Loucy (cell line): ENCODE data around the gene C3AR1.
"Not testable (repeated sequence)": the region's sequence is repeated elsewhere in the genome, so short reads cannot be mapped to it uniquely, and the experiment has no call there.

Experiments
- H2AFZ ChIP-seq: fragments of 200-600 bp; sonication (generic); 2 replicates; pipeline ENCODE4 v1.6.0; 2016; ENCODE audit warnings: antibody characterized with exemption, mild to moderate bottlenecking, low read length, moderate library complexity
- H3F3A ChIP-seq: fragments of 200-600 bp; 2 replicates; pipeline ENCODE4 v1.6.0; 2016; ENCODE audit warnings: antibody characterized with exemption, low read depth, mild to moderate bottlenecking
- H3K27me3 ChIP-seq: fragments of 200-600 bp; sonication (generic); 2 replicates; pipeline ENCODE4 v1.6.1; 2014; ENCODE audit warnings: low read length, mild to moderate bottlenecking; ENCODE audit not compliant: insufficient read depth, poor library complexity, severe bottlenecking
- H3K36me3 ChIP-seq: fragments of 200-600 bp; sonication (generic); 2 replicates; pipeline ENCODE4 v1.6.1; 2016; ENCODE audit warnings: low read length; ENCODE audit not compliant: insufficient read depth
- H3K4me1 ChIP-seq: fragments of 200-600 bp; sonication (generic); 2 replicates; pipeline ENCODE4 v1.5.1; 2014; ENCODE audit warnings: low read length, mild to moderate bottlenecking; ENCODE audit not compliant: insufficient read depth, poor library complexity, severe bottlenecking
- H3K4me2 ChIP-seq: fragments of 200-600 bp; sonication (generic); 2 replicates; pipeline ENCODE4 v1.6.0; 2014; ENCODE audit warnings: antibody characterized with exemption, low read length, low read depth, mild to moderate bottlenecking; ENCODE audit not compliant: poor library complexity, severe bottlenecking
- H3K4me3 ChIP-seq: fragments of 200-600 bp; sonication (generic); 2 replicates; pipeline ENCODE4 v1.5.1; 2014; ENCODE audit warnings: low read length, mild to moderate bottlenecking, mixed read lengths; ENCODE audit not compliant: poor library complexity, severe bottlenecking
- H3K79me2 ChIP-seq: fragments of 200-600 bp; sonication (generic); 2 replicates; pipeline ENCODE4 v1.6.1; 2014; ENCODE audit warnings: low read length; ENCODE audit not compliant: insufficient read depth
- H3K9ac ChIP-seq: fragments of 200-600 bp; sonication (generic); 2 replicates; pipeline ENCODE4 v1.6.0; 2014; ENCODE audit warnings: mild to moderate bottlenecking, low read depth, low read length, moderate library complexity; ENCODE audit not compliant: poor library complexity, severe bottlenecking
- H3K9me2 ChIP-seq: fragments of 200-600 bp; sonication (generic); replicated peaks from 2 replicates; pipeline ENCODE4 v1.6.1; 2016; ENCODE audit warnings: low read depth, low read length, mixed read lengths
- H3K9me3 ChIP-seq: fragments of 200-600 bp; sonication (generic); 2 replicates; pipeline ENCODE4 v1.6.1; 2014; ENCODE audit warnings: mild to moderate bottlenecking, antibody characterized with exemption, low read length, low read depth; ENCODE audit not compliant: insufficient read depth
- H4K20me1 ChIP-seq: fragments of 200-600 bp; sonication (generic); 2 replicates; pipeline ENCODE4 v1.6.0; 2014; ENCODE audit warnings: antibody characterized with exemption, low read length, mild to moderate bottlenecking; ENCODE audit not compliant: insufficient read depth, poor library complexity, severe bottlenecking
- EZH2phosphoT487 ChIP-seq: fragments of 200-600 bp; IDR thresholded peaks from 2 replicates; pipeline ENCODE4 v1.6.1; 2018; ENCODE audit warnings: antibody characterized with exemption, mild to moderate bottlenecking, moderate library complexity, borderline replicate concordance
- TF ChIP-seq, protein P1 (sequence below): fragments of 200-600 bp; sonication (generic); conservative IDR thresholded peaks from 2 replicates; pipeline ENCODE4 v1.5.1; 2014; ENCODE audit warnings: mild to moderate bottlenecking, antibody characterized with exemption, low read length

The C3AR1 gene

GRCh38 chr12:8096281-8096915 is 30.2 kb upstream of the C3AR1 start:
- H3K9ac ChIP-seq: no peak overlapping the region
- no peaks in the 10 kb centered on the region for H3K4me1 ChIP-seq
- H3K4me3 ChIP-seq: no peak overlapping the region
- peaks cover 59% of the 10 kb centered on the region; the same call in 1 of the 2 replicates for H3K36me3 ChIP-seq
- no peak overlapping the region for H3K4me2 ChIP-seq
- H2AFZ ChIP-seq: no peak overlapping the region
- no peaks in the 10 kb centered on the region for H3F3A ChIP-seq
- no peaks in the 10 kb centered on the region for H3K9me3 ChIP-seq
- no peaks in the 10 kb centered on the region for H3K9me2 ChIP-seq
- no peaks in the 10 kb centered on the region for H3K27me3 ChIP-seq
- no peaks in the 10 kb centered on the region for H4K20me1 ChIP-seq
- TF ChIP-seq EZH2phosphoT487: no peak
- TF ChIP-seq, protein P1, sequence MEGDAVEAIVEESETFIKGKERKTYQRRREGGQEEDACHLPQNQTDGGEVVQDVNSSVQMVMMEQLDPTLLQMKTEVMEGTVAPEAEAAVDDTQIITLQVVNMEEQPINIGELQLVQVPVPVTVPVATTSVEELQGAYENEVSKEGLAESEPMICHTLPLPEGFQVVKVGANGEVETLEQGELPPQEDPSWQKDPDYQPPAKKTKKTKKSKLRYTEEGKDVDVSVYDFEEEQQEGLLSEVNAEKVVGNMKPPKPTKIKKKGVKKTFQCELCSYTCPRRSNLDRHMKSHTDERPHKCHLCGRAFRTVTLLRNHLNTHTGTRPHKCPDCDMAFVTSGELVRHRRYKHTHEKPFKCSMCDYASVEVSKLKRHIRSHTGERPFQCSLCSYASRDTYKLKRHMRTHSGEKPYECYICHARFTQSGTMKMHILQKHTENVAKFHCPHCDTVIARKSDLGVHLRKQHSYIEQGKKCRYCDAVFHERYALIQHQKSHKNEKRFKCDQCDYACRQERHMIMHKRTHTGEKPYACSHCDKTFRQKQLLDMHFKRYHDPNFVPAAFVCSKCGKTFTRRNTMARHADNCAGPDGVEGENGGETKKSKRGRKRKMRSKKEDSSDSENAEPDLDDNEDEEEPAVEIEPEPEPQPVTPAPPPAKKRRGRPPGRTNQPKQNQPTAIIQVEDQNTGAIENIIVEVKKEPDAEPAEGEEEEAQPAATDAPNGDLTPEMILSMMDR: no peak
- no peaks in the 10 kb centered on the region for H3K79me2 ChIP-seq

GRCh38 chr12:8093291-8093690 is 27.1 kb upstream of the C3AR1 start:
- Histone ChIP-seq H3K4me1 (peaks cover 18% of the 10 kb centered on the region), H3K4me2 (no peak overlapping the region), H3K27me3 (no peaks in the 10 kb centered on the region), H3K9ac (no peak overlapping the region), H4K20me1 (peaks cover 4% of the 10 kb centered on the region), H3K9me3 (no peaks in the 10 kb centered on the region), H3K79me2 (peaks cover 19% of the 10 kb centered on the region), H3K4me3 (no peak overlapping the region), H2AFZ (no peak overlapping the region), H3F3A (no peaks in the 10 kb centered on the region), H3K9me2 (no peaks in the 10 kb centered on the region), H3K36me3 (peaks cover 80% of the 10 kb centered on the region; the same call in 1 of the 2 replicates)
- TF ChIP-seq EZH2phosphoT487: no peak
- TF ChIP-seq, protein P1: no peak

- H3K9ac ChIP-seq: no peak overlapping the region
- peaks cover 53% of the 10 kb centered on the region for H3K79me2 ChIP-seq
- H3K9me2 ChIP-seq: no peaks in the 10 kb centered on the region
- H3K27me3 ChIP-seq: no peaks in the 10 kb centered on the region
- no peaks in the 10 kb centered on the region for H3F3A ChIP-seq
- H3K4me1 ChIP-seq: peaks cover 41% of the 10 kb centered on the region
- peaks cover 54% of the 10 kb centered on the region; the same call in 1 of the 2 replicates for H3K36me3 ChIP-seq
- no peak overlapping the region for H3K4me3 ChIP-seq
- H3K9me3 ChIP-seq: no peaks in the 10 kb centered on the region
- TF ChIP-seq, protein P1: no peak
- peaks cover 5% of the 10 kb centered on the region for H4K20me1 ChIP-seq
- peak overlapping the region; percentile 80 for H3K4me2 ChIP-seq
- no peak overlapping the region for H2AFZ ChIP-seq
These were observed 23.6 kb upstream of the C3AR1 start for GRCh38 chr12:8089716-8090115.

- not testable (repeated sequence) for H3K9me3 ChIP-seq, H3F3A ChIP-seq, H4K20me1 ChIP-seq, H3K9me2 ChIP-seq, H2AFZ ChIP-seq, H3K27me3 ChIP-seq
- H3K4me2 ChIP-seq: peak overlapping the region; percentile 80
- peak overlapping the region; percentile 61 for H3K9ac ChIP-seq
- peak overlapping the region; percentile 60 for H3K4me3 ChIP-seq
- peaks cover 50% of the 10 kb centered on the region; the same call in 1 of the 2 replicates for H3K36me3 ChIP-seq
- H3K4me1 ChIP-seq: peaks cover 45% of the 10 kb centered on the region
- peaks cover 57% of the 10 kb centered on the region for H3K79me2 ChIP-seq
These were observed 23.1 kb upstream of the C3AR1 start for GRCh38 chr12:8089277-8089676.
